Endometrial microvascular endothelial cells (primary cell): ENCODE data around the gene CGB8. TPM values are rescaled to one million over a fixed set of nuclear protein-coding genes. Genes with fewer than 3 reads are reported as not detected.

ENCODE experiments used
- in situ Hi-C: cut with HindIII; loops from 2 replicates; pipeline ENCODE4 v1.10.0; 2017; ENCODE audit warnings: low sequenced_read_pairs, low pct_unique_long_range_greater_than_20kb; ENCODE audit errors: inconsistent ontology term
- total RNA-seq: library from RNA; depleted of rRNA; stranded (reverse); fragments of >200 nt; gene quantifications from one replicate; pipeline ENCODE4 v1.2.3, GENCODE V29; 2015; ENCODE audit errors: inconsistent ontology term

The CGB8 gene
- total RNA-seq, 1 donor from 2014 or later, result not detected

DNA sequence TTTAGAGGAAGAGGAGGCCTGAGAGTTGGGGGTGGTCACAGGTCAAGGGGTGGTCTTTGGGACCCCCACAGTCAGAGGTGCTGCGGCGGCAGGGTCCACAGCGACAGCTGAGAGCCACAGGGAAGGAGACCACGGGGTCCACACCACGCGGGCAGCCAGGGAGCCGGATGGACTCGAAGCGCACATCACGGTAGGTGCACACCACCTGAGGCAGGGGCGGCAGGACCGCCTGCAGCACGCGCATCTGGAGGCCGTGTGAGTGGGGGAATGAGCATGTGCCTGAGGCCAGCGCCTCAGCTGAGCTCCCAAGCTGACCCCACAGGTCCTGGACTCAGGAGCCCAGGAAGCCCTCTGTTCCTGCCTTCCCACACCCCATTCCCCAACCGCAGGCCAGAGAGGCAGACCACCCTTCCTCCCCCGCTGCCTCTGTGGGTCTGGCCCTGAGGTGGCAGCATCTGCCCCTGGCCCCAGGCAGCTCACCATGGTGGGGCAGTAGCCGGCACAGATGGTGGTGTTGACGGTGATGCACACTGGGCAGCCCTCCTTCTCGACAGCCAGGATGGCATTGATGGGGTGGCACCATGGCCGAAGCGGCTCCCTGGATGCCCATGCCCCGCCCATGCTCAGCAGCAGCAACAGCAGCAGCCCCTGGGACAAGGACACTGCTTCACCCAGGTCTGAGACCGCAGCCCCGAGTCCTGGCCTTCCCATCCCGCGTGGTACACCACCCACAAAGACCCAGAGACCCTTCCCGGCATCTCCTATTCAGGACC lies 32.7 kb downstream of the CGB8 start:
- in situ Hi-C loops, result no loop called here

DNA sequence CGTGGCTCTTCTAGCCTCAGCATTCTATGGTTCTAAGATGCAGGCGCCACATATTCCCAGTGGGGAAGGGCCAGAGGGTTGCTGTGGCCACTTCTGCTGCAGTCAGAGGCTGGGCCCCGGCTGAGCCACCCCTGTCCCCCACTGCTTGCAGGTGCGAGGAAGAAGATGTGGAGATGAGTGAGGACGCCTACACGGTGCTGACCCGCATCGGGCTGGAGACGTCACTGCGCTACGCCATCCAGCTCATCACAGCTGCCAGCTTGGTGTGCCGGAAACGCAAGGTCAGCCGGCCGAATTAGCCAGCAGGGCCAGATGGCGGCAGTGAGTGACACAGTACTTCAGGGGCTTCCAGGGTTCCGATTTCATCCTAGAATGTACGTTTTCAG lies 34.0 kb downstream of the CGB8 start:
- in situ Hi-C loops, result no loop called here

DNA sequence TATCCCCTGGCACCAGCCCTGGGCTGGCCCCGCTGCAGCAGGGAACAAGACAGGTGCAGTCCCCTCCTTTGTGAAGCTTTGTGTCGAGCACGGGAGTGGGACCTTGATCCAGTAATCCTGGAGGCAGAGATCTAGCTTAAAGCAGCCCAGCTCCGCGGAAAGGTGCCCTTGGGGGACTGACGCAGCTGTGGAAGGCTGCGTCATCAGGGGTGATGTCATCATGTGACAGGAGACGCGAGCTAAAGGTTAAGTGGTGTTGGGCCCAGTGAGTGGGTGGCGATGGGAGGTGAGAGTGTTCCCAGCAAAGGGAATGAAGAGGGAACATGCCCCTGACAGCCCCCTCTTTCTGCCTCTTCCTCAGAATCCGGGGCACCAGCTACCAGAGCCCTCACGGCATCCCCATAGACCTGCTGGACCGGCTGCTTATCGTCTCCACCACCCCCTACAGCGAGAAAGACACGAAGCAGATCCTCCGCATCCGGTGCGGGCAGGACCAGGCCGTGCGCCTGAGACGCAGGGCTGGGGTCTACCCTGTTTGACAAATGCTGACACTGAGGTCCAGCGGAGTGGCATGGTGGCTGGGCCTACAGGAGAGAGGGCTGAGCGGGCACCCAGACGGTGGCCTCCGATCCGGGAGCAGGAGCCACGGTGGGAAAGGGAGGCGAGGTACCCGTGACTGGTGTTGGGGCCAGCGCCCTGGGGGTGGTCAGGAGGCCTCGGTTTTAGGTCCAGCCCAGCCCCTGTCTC lies 34.6 kb downstream of the CGB8 start:
- in situ Hi-C loops, result no loop called here

DNA sequence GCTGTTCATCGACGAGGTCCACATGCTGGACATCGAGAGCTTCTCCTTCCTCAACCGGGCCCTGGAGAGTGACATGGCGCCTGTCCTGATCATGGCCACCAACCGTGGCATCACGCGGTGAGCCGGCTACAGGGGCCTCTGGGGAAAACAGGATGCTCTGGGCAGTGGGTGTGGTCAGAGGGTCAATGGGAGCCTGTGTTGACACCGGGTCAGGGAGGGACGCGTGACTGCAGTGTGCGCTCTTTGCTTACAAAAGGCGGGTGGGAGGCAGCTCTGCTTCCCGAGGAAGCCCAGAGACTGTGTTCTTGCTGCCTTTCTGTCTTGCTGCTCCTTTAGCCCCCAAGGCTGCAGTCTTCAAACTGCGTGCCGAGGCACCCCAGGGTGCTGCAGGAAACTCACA lies 37.7 kb downstream of the CGB8 start:
- in situ Hi-C loops, result no loop called here

DNA sequence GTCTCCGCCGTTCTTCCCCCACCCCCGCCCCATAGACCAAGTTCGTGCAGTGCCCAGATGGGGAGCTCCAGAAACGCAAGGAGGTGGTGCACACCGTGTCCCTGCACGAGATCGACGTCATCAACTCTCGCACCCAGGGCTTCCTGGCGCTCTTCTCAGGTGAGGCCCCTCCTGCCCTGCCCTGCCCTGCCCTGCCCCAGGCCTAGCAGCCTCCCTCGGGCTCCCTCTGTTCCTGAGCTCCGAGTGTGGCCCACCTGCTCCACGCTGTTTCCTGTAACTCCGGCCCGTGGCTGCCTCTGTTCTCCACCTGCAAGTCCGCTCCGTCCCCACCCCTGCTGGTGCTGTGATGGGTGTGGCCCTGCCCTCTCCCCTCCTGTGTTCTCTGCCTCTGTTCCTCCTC lies 38.5 kb downstream of the CGB8 start:
- in situ Hi-C loops, result no loop called here

DNA sequence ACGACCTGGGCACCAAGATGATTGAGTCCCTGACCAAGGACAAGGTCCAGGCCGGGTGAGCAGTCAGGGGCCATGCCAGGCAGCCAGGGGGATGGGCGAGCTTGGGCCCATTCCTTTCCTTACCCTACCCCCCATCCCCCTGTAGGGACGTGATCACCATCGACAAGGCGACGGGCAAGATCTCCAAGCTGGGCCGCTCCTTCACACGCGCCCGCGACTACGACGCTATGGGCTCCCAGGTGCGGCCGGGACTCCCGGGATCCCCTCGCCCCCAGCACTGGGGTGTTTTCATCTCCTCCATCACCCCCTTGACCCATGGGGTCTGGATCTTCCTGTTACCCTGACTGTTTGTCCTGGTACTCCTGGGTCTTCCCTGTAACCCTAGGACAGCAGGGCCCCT lies 39.1 kb downstream of the CGB8 start:
- in situ Hi-C loops, result no loop called here

DNA sequence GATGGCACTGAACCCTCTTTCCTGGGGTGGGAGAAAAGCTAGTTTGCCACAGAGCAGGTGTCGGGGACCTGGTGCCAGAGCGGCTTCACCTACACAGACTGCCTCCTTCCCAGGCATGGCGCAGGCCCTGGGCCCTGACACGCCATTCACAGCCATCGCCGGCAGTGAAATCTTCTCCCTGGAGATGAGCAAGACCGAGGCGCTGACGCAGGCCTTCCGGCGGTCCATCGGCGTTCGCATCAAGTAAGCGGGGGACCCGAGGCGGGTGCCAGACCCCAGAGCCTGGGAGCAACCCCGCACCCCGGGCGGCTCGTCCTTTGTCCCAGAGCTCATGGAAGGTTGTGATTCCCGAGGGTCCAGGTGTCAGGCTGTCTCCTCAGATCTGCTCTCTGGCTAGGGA lies 42.0 kb downstream of the CGB8 start:
- in situ Hi-C loops, result no loop called here

DNA sequence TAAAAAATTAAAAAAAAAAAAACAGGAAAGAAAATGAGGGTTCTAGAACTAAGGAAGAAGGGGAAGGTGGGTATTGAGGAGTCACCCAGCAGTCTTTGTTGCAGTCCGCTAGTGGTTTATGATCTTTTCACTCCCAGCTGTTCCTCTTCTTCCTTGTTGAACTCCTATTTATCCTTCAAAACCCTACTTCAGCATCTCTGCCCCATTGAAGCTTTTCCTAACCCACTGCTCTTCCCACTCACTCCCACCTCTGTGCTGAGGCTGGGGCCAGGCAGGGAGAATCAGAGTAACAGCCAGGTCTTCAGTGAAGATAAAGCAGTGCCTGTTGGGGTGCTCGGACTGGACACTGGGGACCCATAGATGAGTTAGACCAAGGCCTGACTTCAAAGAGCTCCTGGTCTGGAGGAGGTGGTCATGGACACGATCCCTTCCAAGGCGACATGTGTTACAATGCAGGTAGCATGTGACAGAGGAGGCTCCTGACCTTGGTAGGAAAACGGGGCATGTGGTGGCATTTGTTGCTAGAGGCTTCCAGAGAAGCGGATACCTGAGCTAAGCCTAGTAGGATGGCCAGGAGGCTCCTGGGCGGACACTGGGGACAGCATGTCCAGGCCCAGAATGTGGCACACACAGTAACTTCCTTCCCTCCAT lies 43.8 kb downstream of the CGB8 start:
- in situ Hi-C loops, result no loop called here

DNA sequence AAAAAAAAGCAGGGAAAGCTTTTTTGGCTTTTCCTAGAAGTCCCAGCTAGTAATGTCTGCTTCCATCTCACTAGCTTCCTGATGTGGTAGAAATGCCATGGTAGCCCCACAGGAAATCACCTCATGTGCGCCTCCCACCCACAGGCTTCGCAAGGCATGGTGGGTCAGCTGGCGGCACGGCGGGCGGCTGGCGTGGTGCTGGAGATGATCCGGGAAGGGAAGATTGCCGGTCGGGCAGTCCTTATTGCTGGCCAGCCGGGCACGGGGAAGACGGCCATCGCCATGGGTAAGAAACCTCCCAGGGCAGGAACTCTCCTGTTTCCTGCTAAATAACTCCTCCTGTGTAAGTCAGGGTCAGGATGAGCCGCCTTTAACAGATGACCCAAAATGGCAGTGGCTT lies 44.8 kb downstream of the CGB8 start:
- in situ Hi-C loops, result no loop called here

DNA sequence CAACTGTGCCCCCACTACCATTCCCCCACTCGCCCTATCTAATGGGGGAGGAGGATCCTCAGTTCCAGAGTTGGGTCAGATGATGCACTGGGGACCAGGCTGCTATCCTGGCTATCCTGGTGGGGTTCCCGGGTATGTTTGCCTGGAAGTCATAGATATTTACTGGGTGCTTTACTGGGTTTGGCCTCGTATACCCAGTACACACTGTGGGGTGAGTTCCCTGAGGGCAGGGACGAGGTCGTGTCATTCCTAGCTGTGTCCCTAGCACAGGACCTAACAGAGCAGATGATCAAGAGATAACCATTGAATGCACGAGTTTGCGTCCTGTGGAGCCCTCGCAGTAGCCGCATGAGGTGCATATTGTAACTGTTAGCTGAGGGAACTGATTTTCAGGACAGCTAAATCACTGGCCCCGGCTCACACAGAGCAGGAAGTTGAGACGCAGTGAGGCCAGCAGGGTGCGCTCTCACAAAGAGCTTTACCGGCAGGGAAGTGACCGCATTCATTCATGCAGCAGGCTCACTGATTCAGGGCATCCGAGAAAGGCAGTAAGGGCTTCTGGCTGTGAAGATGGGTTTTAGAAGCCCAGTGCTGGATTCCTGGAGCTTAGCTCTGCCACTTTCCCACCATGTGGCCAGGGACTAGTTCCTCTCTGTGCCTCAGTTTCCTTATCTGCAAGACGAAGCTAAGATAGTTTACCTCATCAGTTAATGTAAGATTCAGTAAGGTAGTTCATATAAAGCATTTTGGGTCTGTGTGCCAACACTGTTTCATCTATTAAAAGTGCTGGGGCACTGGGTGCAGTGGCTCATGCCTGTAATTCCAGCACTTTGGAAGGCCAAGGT lies 49.2 kb downstream of the CGB8 start:
- in situ Hi-C loops, result loop anchor here (10.0 kb wide), 1 partner anchor 205 kb away; no protein-coding TSS in a partner anchor

DNA sequence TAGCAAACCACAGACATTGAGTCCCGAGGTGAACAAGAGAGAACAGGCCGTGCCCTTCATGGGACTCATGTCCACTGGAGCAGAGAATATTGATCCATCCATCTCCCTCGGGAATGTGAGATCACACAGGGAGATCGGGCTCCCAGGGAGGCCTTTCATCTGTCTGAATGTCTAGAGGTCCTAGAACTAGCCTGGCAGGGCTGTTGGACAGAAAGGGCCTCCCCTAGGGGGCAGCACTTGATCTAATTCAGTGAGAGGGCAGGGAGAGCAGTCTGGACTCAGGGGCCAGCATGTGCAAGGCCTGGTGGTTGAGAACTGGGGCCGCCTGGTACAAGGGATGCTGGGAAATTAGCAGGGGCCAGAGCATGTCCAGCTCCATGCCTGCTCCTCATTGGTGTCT lies 50.9 kb downstream of the CGB8 start:
- in situ Hi-C loops, result loop anchor here (10.0 kb wide), 1 partner anchor 203 kb away; no protein-coding TSS in a partner anchor

Other genes starting within 250 kb of the CGB8 start
- gene BCAT2, start 238.1 kb downstream of the CGB8 start, total RNA-seq, result 82.0 TPM
- 4.5 TPM for gene HSD17B14, start 212.6 kb downstream of the CGB8 start, total RNA-seq
- not detected for gene PLEKHA4, start 180.5 kb downstream of the CGB8 start, total RNA-seq
- 56.0 TPM for gene PPP1R15A, start 176.7 kb downstream of the CGB8 start, total RNA-seq
- not detected for gene TULP2, start 150.4 kb downstream of the CGB8 start, total RNA-seq
- gene NUCB1, start 148.8 kb downstream of the CGB8 start, total RNA-seq, result 227 TPM
- gene DHDH, start 115.4 kb downstream of the CGB8 start, total RNA-seq, result not detected
- 149 TPM for gene BAX, start 94.2 kb downstream of the CGB8 start, total RNA-seq
- 3,048 TPM for gene FTL, start 83.8 kb downstream of the CGB8 start, total RNA-seq
- 45.1 TPM for gene GYS1, start 55.8 kb downstream of the CGB8 start, total RNA-seq
- 267 TPM for gene RUVBL2, start 55.2 kb downstream of the CGB8 start, total RNA-seq
- gene LHB, start 32.0 kb downstream of the CGB8 start, total RNA-seq, result not detected
- gene CGB3, start 24.8 kb downstream of the CGB8 start, total RNA-seq, result not detected
- not detected for gene CGB2, start 17.2 kb downstream of the CGB8 start, total RNA-seq
- not detected for gene CGB1, start 12.2 kb downstream of the CGB8 start, total RNA-seq
- not detected for gene CGB5, start 5.3 kb downstream of the CGB8 start, total RNA-seq
- not detected for gene CGB7, start 8.6 kb upstream of the CGB8 start, total RNA-seq
- not detected for gene NTF4, start 15.7 kb upstream of the CGB8 start, total RNA-seq
- gene KCNA7, start 23.6 kb upstream of the CGB8 start, total RNA-seq, result not detected
- 260 TPM for gene SNRNP70, start 36.3 kb upstream of the CGB8 start, total RNA-seq
- 0.74 TPM for gene LIN7B, start 65.3 kb upstream of the CGB8 start, total RNA-seq
- gene C19orf73, start 70.0 kb upstream of the CGB8 start, total RNA-seq, result 0.74 TPM
- 1.9 TPM for gene PPFIA3, start 70.4 kb upstream of the CGB8 start, total RNA-seq
- not detected for gene HRC, start 106.3 kb upstream of the CGB8 start, total RNA-seq
- 27.8 TPM for gene TRPM4, start 108.7 kb upstream of the CGB8 start, total RNA-seq